Muscle layer of colon (tissue), 2 donors: ENCODE data around the gene GPC3.

Experiments used
- H3K27ac ChIP-seq: one replicate; pipeline ENCODE4 v1.7.0; 2013; ENCODE audit warnings: low read depth, mild to moderate bottlenecking, low read length, moderate library complexity
- H3K27me3 ChIP-seq, 2 donors: one replicate each; pipeline ENCODE4 v1.7.0; 2013; ENCODE audit warnings: low read length in 2 of 2, mild to moderate bottlenecking in 2 of 2; ENCODE audit not compliant: insufficient read depth in 2 of 2, control insufficient read depth in 1 of 2
- H3K36me3 ChIP-seq: one replicate; pipeline ENCODE4 v1.7.0; 2013; ENCODE audit warnings: mild to moderate bottlenecking, low read length; ENCODE audit not compliant: insufficient read depth
- H3K4me1 ChIP-seq: one replicate; pipeline ENCODE4 v1.7.0; 2013; ENCODE audit warnings: mild to moderate bottlenecking, low read length; ENCODE audit not compliant: insufficient read depth
- H3K4me3 ChIP-seq, 2 donors: one replicate each; pipeline ENCODE4 v1.7.0; 2013; ENCODE audit warnings: low read length in 2 of 2, low read depth in 1 of 2, mild to moderate bottlenecking in 1 of 2, moderate library complexity in 1 of 2
- H3K9ac ChIP-seq: one replicate; pipeline ENCODE4 v1.7.0; 2013; ENCODE audit warnings: low read length
- H3K9me3 ChIP-seq: one replicate; pipeline ENCODE4 v1.7.0; 2013; ENCODE audit warnings: mild to moderate bottlenecking, low read length
- donor health status: abdominal sarcoma.
- donor health status: Adenocarcinoma of cecum.

Gene GPC3

GRCh38 chrX:133697656-133698055, 287.7 kb downstream of the GPC3 start:
- H3K9me3 ChIP-seq = no peaks in the 10 kb centered on the region
- no peaks in the 10 kb centered on the region for H3K4me1 ChIP-seq
- H3K36me3 ChIP-seq = no peaks in the 10 kb centered on the region
- no peak overlapping the region for H3K9ac ChIP-seq
- no peak overlapping the region for H3K27ac ChIP-seq
- H3K4me3 ChIP-seq = no peak overlapping the region
- H3K27me3 ChIP-seq = peaks cover 0 to 4% of the 10 kb centered on the region in 2 donors

DNA sequence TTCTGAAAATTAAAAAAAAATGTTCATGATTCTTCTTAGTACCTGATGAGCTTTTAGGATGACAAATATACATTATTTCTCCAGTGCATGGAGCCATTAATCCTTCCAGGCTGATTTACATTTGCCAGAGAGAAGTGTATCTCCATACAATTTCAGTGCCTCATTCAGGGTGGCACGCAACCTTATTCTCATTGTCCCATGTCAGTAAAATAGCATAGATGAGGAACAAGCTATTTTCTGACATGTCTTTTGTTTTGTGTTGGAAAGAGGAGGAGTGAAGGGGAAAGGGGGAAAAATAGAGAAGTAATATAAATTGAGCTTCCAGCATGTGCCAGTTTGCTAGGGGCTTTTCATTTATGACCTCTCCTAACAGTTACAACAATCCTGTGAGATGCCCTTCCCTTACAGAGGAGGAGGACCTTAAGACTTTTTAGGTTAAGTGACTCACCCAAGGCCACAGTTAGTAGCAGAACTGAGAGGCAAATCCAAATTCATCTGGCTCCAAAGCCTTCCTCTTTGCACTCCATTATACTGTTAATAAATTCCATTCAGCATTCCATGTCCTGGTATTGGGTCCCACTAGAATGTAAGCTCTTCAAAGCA, 295.3 kb downstream of the GPC3 start:
- Histone ChIP-seq H3K36me3 (no peaks in the 10 kb centered on the region), H3K27ac (no peak overlapping the region), H3K4me3 (no peak overlapping the region), H3K27me3 (peaks cover 0 to 4% of the 10 kb centered on the region in 2 donors), H3K4me1 (no peaks in the 10 kb centered on the region), H3K9ac (no peak overlapping the region), H3K9me3 (no peaks in the 10 kb centered on the region)

- no peak overlapping the region for H3K27ac ChIP-seq
- H3K4me1 ChIP-seq = no peaks in the 10 kb centered on the region
- no peak overlapping the region for H3K4me3 ChIP-seq
- H3K27me3 ChIP-seq = peaks cover 3 to 4% of the 10 kb centered on the region in 2 donors
- no peaks in the 10 kb centered on the region for H3K36me3 ChIP-seq
- no peak overlapping the region for H3K9ac ChIP-seq
- H3K9me3 ChIP-seq = no peaks in the 10 kb centered on the region
Observed at GRCh38 chrX:133685822-133686221, 299.6 kb downstream of the GPC3 start.

GRCh38 chrX:133681897-133682296, 303.5 kb downstream of the GPC3 start:
- Histone ChIP-seq H3K27ac (no peak overlapping the region), H3K9ac (no peak overlapping the region), H3K9me3 (no peaks in the 10 kb centered on the region), H3K4me3 (no peak overlapping the region), H3K27me3 (peaks cover 3 to 13% of the 10 kb centered on the region in 2 donors), H3K36me3 (no peaks in the 10 kb centered on the region), H3K4me1 (no peaks in the 10 kb centered on the region)

DNA sequence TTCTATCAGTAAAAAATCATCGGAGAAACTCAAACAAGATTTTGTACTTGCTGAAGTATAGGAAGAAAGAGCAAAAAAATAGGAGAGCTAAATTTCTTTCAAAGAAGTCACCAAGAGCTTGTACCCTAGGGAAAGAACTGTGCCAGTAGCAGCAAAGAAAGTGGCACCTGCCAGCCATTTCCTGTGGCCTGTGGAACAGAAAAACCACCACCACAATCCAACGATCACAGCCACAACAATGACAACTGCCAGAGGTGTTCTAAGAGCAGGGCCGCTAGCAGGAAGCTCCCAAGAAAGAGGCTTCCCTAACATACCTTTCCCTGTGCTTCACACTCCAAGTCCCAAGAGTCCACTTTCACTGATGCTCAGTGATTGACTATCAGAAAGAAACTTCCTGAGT, 304.0 kb downstream of the GPC3 start:
- H3K36me3 ChIP-seq = no peaks in the 10 kb centered on the region
- no peaks in the 10 kb centered on the region for H3K4me1 ChIP-seq
- H3K9ac ChIP-seq = no peak overlapping the region
- H3K9me3 ChIP-seq = no peaks in the 10 kb centered on the region
- no peak overlapping the region for H3K27ac ChIP-seq
- peaks cover 3 to 16% of the 10 kb centered on the region in 2 donors for H3K27me3 ChIP-seq
- H3K4me3 ChIP-seq = no peak overlapping the region

DNA sequence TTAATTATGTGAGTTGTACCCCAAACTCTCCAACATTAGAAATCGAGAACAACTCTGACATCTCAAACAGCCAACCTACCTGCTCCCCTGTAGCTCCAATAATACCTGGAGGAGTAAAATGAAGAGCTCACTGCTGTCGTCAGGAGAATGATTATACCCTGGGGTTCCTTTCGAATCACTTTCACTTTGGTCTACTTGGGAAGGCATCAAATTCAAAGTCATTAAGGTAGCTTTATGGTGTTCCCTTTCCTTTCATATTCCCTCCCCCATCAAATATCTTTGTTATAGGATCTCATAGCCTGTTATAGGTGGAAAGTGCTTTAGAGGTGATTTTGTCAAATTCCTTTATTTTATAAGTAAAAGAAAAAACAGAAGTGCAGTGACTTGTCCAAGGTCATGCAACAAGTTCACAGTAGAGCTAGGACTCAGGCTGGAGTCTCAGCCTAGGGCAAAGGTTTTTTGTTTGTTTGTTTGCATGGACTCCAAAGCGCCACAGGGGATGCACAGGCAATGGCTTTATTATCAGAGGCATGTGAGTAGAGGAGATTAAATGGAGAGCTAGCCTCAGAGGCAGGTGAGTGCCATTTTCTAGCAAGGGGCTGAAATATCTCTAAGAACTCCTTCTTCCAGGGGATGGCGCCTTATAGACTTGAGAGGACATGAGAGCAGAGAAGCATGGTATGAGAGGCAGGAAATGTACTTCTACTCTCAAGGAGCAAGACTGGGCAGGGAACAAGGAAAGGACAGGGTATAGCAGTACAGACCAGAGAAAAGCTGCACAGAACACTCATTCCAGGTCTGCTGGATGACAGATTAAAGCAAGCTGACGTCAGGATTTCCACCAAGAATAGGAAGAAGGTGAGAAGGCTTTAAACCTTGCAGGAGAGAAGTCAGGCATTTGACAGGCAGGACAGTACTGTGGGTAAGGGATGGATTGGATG, 308.0 kb downstream of the GPC3 start:
- Histone ChIP-seq H3K27ac (no peak overlapping the region), H3K36me3 (no peaks in the 10 kb centered on the region), H3K4me1 (no peaks in the 10 kb centered on the region), H3K9ac (no peak overlapping the region), H3K27me3 (peaks cover 3 to 12% of the 10 kb centered on the region in 2 donors), H3K9me3 (no peaks in the 10 kb centered on the region), H3K4me3 (no peak overlapping the region)

DNA sequence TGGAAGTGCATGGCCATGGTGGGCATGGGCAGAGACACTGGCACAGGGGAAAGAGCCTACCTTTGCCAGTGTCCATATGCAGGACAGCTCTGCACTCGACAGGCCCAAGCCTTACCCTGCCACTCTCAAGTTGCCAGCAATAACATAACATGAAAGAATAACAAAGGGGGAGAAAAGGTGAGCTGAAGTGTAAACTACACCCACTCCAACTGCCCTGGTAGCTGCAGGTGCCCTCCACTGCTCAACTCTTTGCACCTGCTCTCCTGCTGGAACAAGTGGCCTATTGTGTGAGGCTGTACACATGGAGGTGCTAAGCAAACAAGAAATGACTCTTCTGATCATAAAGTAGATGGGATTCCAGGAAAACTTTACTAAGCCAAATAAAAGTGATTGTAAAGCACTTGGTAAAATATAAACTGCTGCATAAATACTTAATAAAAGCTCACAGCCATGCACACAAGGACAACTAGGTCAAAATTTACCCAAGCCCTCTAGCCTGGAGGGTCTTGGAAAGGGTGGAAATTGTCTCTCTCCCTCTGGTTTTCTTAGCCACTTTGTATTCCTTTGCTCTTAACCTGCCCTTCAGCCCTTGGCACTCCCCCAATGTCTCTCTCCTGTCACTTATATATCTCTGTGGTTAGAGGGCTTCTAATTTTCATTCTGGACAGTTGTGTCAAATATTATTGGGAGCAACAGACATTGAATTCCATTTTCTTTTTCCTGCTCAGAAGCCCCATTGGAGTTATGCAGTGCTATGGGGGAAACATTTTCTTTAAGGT, 308.9 kb downstream of the GPC3 start:
- H3K9me3 ChIP-seq = no peaks in the 10 kb centered on the region
- H3K27me3 ChIP-seq = peaks cover under 1 to 12% of the 10 kb centered on the region in 2 donors
- no peak overlapping the region for H3K4me3 ChIP-seq
- no peaks in the 10 kb centered on the region for H3K4me1 ChIP-seq
- H3K9ac ChIP-seq = no peak overlapping the region
- no peaks in the 10 kb centered on the region for H3K36me3 ChIP-seq
- no peak overlapping the region for H3K27ac ChIP-seq

GRCh38 chrX:133674726-133675470, 310.5 kb downstream of the GPC3 start:
- H3K27ac ChIP-seq = no peak overlapping the region

DNA sequence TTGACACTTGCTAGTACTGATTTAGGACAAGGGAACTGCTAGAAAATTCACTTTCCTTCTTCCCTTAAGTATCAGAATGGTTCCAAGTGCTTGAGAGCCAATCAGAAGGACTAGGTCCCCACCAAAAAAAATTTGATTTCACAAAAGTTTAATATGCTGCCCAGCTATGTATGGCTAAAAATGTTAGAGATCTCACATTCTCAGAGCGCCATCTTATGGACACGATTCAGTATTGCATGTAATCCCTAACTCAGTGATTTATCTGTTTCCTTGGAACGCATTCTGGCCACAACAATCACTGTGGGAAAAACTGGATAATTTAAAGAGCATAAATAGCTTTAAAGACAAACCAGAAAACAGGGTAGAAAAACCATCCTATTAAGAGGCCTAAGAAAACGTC, 315.0 kb downstream of the GPC3 start:
- Histone ChIP-seq H3K27ac (no peak overlapping the region), H3K9ac (no peak overlapping the region), H3K36me3 (no peaks in the 10 kb centered on the region), H3K4me3 (no peak overlapping the region), H3K27me3 (peaks cover 0 to 9% of the 10 kb centered on the region in 2 donors), H3K4me1 (no peaks in the 10 kb centered on the region), H3K9me3 (no peaks in the 10 kb centered on the region)

More at GRCh38 chrX:133674726-133675470, 310.5 kb downstream of the GPC3 start:
- no peaks in the 10 kb centered on the region for H3K4me1 ChIP-seq
- peaks cover 0 to 17% of the 10 kb centered on the region in 2 donors for H3K27me3 ChIP-seq
- no peak overlapping the region for H3K4me3 ChIP-seq
- no peaks in the 10 kb centered on the region for H3K9me3 ChIP-seq
- H3K9ac ChIP-seq = no peak overlapping the region
- H3K36me3 ChIP-seq = no peaks in the 10 kb centered on the region

DNA sequence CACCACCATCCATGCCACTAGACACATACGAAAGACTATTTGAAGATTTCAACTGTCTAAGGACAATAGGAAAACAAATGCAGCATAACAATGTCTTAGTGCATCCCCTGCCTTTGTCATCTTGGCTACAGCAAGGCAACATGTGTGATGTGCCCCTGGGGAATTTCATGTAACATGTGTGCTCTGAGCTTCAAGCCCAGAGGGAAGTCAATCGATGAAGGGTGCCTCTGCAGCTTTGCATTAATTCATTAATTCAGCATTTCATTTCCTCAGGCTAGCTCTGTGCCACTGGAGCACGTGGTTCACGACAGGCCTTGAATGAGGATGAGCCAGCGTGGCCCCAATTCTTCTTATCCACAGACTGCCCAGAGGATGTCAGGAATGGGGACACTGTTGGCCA, 316.2 kb downstream of the GPC3 start:
- Histone ChIP-seq H3K9ac (no peak overlapping the region), H3K9me3 (no peaks in the 10 kb centered on the region), H3K36me3 (no peaks in the 10 kb centered on the region), H3K4me3 (no peak overlapping the region), H3K27ac (no peak overlapping the region), H3K4me1 (no peaks in the 10 kb centered on the region), H3K27me3 (peaks cover 0 to 9% of the 10 kb centered on the region in 2 donors)
